ENCODE measurements around the gene NR3C1. TPM values are rescaled to one million over a fixed set of nuclear protein-coding genes. Genes with fewer than 3 reads are reported as not detected.
"Not testable (repeated sequence)": the region's sequence is repeated elsewhere in the genome, so short reads cannot be mapped to it uniquely, and the experiment has no call there.

NR3C1 gene
- total and polyA plus RNA-seq, 9 donors = 39.8 to 73.7 (median 58.8) TPM

- Histone ChIP-seq H3K27me3 (ENCODE audit: control insufficient read depth, insufficient read depth, low read length) (no peaks in the 10 kb centered on the region), H3K9me3 (replicated peaks; ENCODE audit: control insufficient read depth, low read depth, low read length) (no peaks in the 10 kb centered on the region), H3K4me3 (ENCODE audit: low read length) (no peak overlapping the region), H3K27ac (ENCODE audit: low read length) (no peak overlapping the region), H3K4me1 (ENCODE audit: control insufficient read depth, insufficient read depth, low read length) (no peaks in the 10 kb centered on the region), H3K36me3 (ENCODE audit: control insufficient read depth, insufficient read depth, low read length) (no peaks in the 10 kb centered on the region)
- WGBS (ENCODE audit: insufficient coverage) = no CpG with 5 or more reads among the region's 4 CpGs
- DNase-seq = peak; percentile 29
These were observed 61.5 kb downstream of the NR3C1 start for GRCh38 chr5:143341807-143342570.

- no peak overlapping the region for H3K4me3 ChIP-seq (ENCODE audit: low read length)
- no peaks in the 10 kb centered on the region for H3K27me3 ChIP-seq (ENCODE audit: control insufficient read depth, insufficient read depth, low read length)
- no peak overlapping the region for H3K27ac ChIP-seq (ENCODE audit: low read length)
- no peaks in the 10 kb centered on the region for H3K4me1 ChIP-seq (ENCODE audit: control insufficient read depth, insufficient read depth, low read length)
- no peaks in the 10 kb centered on the region for H3K9me3 ChIP-seq (replicated peaks; ENCODE audit: control insufficient read depth, low read depth, low read length)
- no peaks in the 10 kb centered on the region for H3K36me3 ChIP-seq (ENCODE audit: control insufficient read depth, insufficient read depth, low read length)
- no CpG with 5 or more reads among the region's 3 CpGs for WGBS (ENCODE audit: insufficient coverage)
- DNase-seq = peak; percentile 42
These were observed 62.4 kb downstream of the NR3C1 start for GRCh38 chr5:143340891-143341685.

GRCh38 chr5:143338658-143339366 is 64.7 kb downstream of the NR3C1 start:
- Histone ChIP-seq H3K27me3 (ENCODE audit: control insufficient read depth, insufficient read depth, low read length) (no peaks in the 10 kb centered on the region), H3K27ac (ENCODE audit: low read length) (no peak overlapping the region), H3K4me1 (ENCODE audit: control insufficient read depth, insufficient read depth, low read length) (no peaks in the 10 kb centered on the region), H3K9me3 (replicated peaks; ENCODE audit: control insufficient read depth, low read depth, low read length) (no peaks in the 10 kb centered on the region), H3K36me3 (ENCODE audit: control insufficient read depth, insufficient read depth, low read length) (no peaks in the 10 kb centered on the region), H3K4me3 (ENCODE audit: low read length) (no peak overlapping the region)
- WGBS (ENCODE audit: insufficient coverage) = no CpG with 5 or more reads among the region's 2 CpGs
- DNase-seq = no peak

GRCh38 chr5:143337946-143338345 is 65.5 kb downstream of the NR3C1 start:
- Histone ChIP-seq H3K9me3 (replicated peaks; ENCODE audit: control insufficient read depth, low read depth, low read length) (no peaks in the 10 kb centered on the region), H3K27ac (ENCODE audit: low read length) (no peak overlapping the region), H3K4me3 (ENCODE audit: low read length) (no peak overlapping the region), H3K27me3 (ENCODE audit: control insufficient read depth, insufficient read depth, low read length) (no peaks in the 10 kb centered on the region), H3K4me1 (ENCODE audit: control insufficient read depth, insufficient read depth, low read length) (no peaks in the 10 kb centered on the region), H3K36me3 (ENCODE audit: control insufficient read depth, insufficient read depth, low read length) (no peaks in the 10 kb centered on the region)
- peak; percentile 40 for DNase-seq
- WGBS (ENCODE audit: insufficient coverage) = no CpG with 5 or more reads among the region's 3 CpGs

- DNase-seq = no peak
- H3K9me3 ChIP-seq (replicated peaks; ENCODE audit: control insufficient read depth, low read depth, low read length) = no peaks in the 10 kb centered on the region
- H3K27me3 ChIP-seq (ENCODE audit: control insufficient read depth, insufficient read depth, low read length) = no peaks in the 10 kb centered on the region
- H3K36me3 ChIP-seq (ENCODE audit: control insufficient read depth, insufficient read depth, low read length) = no peaks in the 10 kb centered on the region
- WGBS (ENCODE audit: insufficient coverage) = 80% methylated on average over 1 of the region's 6 CpGs
- H3K4me3 ChIP-seq (ENCODE audit: low read length) = no peak overlapping the region
- no peaks in the 10 kb centered on the region for H3K4me1 ChIP-seq (ENCODE audit: control insufficient read depth, insufficient read depth, low read length)
- H3K27ac ChIP-seq (ENCODE audit: low read length) = no peak overlapping the region
These were observed 67.0 kb downstream of the NR3C1 start for GRCh38 chr5:143336485-143336884.

GRCh38 chr5:143334903-143335302 is 68.6 kb downstream of the NR3C1 start:
- no peaks in the 10 kb centered on the region for H3K4me1 ChIP-seq (ENCODE audit: control insufficient read depth, insufficient read depth, low read length)
- H3K36me3 ChIP-seq (ENCODE audit: control insufficient read depth, insufficient read depth, low read length) = no peaks in the 10 kb centered on the region
- no peaks in the 10 kb centered on the region for H3K9me3 ChIP-seq (replicated peaks; ENCODE audit: control insufficient read depth, low read depth, low read length)
- no peak overlapping the region for H3K27ac ChIP-seq (ENCODE audit: low read length)
- DNase-seq = no peak
- H3K4me3 ChIP-seq (ENCODE audit: low read length) = no peak overlapping the region
- H3K27me3 ChIP-seq (ENCODE audit: control insufficient read depth, insufficient read depth, low read length) = no peaks in the 10 kb centered on the region
- WGBS (ENCODE audit: insufficient coverage) = no CpG with 5 or more reads among the region's 3 CpGs

- H3K27ac ChIP-seq (ENCODE audit: low read length); H3K4me3 ChIP-seq (ENCODE audit: low read length); H3K36me3 ChIP-seq (ENCODE audit: control insufficient read depth, insufficient read depth, low read length); H3K4me1 ChIP-seq (ENCODE audit: control insufficient read depth, insufficient read depth, low read length); H3K9me3 ChIP-seq (replicated peaks; ENCODE audit: control insufficient read depth, low read depth, low read length); H3K27me3 ChIP-seq (ENCODE audit: control insufficient read depth, insufficient read depth, low read length); DNase-seq: not testable (repeated sequence)
- WGBS (ENCODE audit: insufficient coverage) = no CpG with 5 or more reads among the region's 3 CpGs
These were observed 69.1 kb downstream of the NR3C1 start for GRCh38 chr5:143334380-143334779.

- Histone ChIP-seq H3K36me3 (ENCODE audit: control insufficient read depth, insufficient read depth, low read length) (peaks cover 3% of the 10 kb centered on the region), H3K4me1 (ENCODE audit: control insufficient read depth, insufficient read depth, low read length) (no peaks in the 10 kb centered on the region), H3K9me3 (replicated peaks; ENCODE audit: control insufficient read depth, low read depth, low read length) (peaks cover 13% of the 10 kb centered on the region), H3K4me3 (ENCODE audit: low read length) (no peak overlapping the region), H3K27me3 (ENCODE audit: control insufficient read depth, insufficient read depth, low read length) (no peaks in the 10 kb centered on the region), H3K27ac (ENCODE audit: low read length) (no peak overlapping the region)
- DNase-seq = no peak
- no CpG with 5 or more reads among the region's 1 CpG for WGBS (ENCODE audit: insufficient coverage)
These were observed 71.5 kb downstream of the NR3C1 start for GRCh38 chr5:143331956-143332355.

DNA sequence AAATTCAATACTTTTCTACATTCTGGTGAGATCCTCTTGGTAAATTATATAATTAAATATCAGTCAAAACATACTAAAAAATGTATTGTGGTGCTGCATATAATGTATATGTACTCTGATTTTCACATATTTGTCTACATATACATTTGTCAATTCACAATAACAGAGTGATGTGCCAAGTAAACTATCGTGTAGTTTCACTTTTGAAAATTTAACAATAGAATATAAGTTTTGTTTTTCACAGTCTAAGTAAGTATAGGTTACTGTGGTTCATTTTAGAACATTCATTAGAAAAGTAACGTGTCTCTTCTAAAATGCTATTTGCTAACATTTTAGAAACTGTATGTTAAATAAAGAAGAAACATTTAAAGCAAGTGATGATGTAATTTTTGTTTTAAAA is 73.6 kb downstream of the NR3C1 start:
- H3K9me3 ChIP-seq (replicated peaks; ENCODE audit: control insufficient read depth, low read depth, low read length) = peaks cover 13% of the 10 kb centered on the region
- H3K27me3 ChIP-seq (ENCODE audit: control insufficient read depth, insufficient read depth, low read length) = no peaks in the 10 kb centered on the region
- H3K27ac ChIP-seq (ENCODE audit: low read length) = no peak overlapping the region
- no peak for DNase-seq
- H3K36me3 ChIP-seq (ENCODE audit: control insufficient read depth, insufficient read depth, low read length) = peaks cover 3% of the 10 kb centered on the region
- H3K4me3 ChIP-seq (ENCODE audit: low read length) = no peak overlapping the region
- no peaks in the 10 kb centered on the region for H3K4me1 ChIP-seq (ENCODE audit: control insufficient read depth, insufficient read depth, low read length)
- WGBS (ENCODE audit: insufficient coverage) = no CpG with 5 or more reads among the region's 2 CpGs

DNA sequence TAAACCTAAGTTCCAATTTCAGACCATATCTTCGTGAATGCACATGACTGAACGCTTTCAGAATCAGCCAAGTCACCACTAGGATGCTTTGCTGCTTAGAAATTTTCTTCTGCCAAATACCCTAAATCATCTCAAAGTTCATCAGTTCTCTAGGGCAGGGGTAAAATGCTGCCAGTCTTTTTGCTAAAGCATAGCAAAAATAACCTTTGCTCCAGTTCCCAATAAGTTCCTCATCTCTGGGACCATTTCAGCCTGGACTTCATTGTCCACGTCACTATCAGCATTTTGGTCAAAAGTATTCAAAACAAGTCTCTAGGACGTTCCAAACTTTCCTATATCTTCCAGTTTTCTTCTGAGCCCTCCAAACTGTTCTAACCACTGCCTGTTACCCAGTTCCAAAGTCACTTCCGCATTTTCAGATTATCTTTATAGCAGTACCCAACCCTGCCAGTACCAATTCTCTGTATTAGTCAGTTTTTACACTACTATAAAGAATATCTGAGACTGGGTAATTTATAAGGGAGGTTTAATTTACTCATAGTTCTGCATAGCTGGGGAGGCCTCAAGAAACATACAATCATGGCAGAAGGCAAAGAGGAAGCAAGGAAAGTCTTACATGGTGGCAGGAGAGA is 74.8 kb downstream of the NR3C1 start:
- Histone ChIP-seq H3K36me3 (ENCODE audit: control insufficient read depth, insufficient read depth, low read length) (peaks cover 3% of the 10 kb centered on the region), H3K4me3 (ENCODE audit: low read length) (no peak overlapping the region), H3K27ac (ENCODE audit: low read length) (no peak overlapping the region), H3K27me3 (ENCODE audit: control insufficient read depth, insufficient read depth, low read length) (no peaks in the 10 kb centered on the region), H3K4me1 (ENCODE audit: control insufficient read depth, insufficient read depth, low read length) (no peaks in the 10 kb centered on the region), H3K9me3 (replicated peaks; ENCODE audit: control insufficient read depth, low read depth, low read length) (peaks cover 13% of the 10 kb centered on the region)
- 96% methylated on average over 4 of the region's 5 CpGs for WGBS (ENCODE audit: insufficient coverage)
- DNase-seq = no peak
